HG02852 (cell line): Measurements from ENCODE around the gene MRFAP1.
A peak's percentile ranks its signal among the peaks of the same experiment; 100 is the strongest.
"Not testable (repeated sequence)": the region's sequence is repeated elsewhere in the genome, so short reads cannot be mapped to it uniquely, and the experiment has no call there.

Source experiments
- ATAC-seq: cut with Tn5 transposase; IDR thresholded peaks from one replicate; pipeline ENCODE4 v1.9.1; 2021; ENCODE audit warnings: mild to moderate bottlenecking, moderate library complexity; ENCODE audit not compliant: unreplicated experiment

Gene MRFAP1

DNA sequence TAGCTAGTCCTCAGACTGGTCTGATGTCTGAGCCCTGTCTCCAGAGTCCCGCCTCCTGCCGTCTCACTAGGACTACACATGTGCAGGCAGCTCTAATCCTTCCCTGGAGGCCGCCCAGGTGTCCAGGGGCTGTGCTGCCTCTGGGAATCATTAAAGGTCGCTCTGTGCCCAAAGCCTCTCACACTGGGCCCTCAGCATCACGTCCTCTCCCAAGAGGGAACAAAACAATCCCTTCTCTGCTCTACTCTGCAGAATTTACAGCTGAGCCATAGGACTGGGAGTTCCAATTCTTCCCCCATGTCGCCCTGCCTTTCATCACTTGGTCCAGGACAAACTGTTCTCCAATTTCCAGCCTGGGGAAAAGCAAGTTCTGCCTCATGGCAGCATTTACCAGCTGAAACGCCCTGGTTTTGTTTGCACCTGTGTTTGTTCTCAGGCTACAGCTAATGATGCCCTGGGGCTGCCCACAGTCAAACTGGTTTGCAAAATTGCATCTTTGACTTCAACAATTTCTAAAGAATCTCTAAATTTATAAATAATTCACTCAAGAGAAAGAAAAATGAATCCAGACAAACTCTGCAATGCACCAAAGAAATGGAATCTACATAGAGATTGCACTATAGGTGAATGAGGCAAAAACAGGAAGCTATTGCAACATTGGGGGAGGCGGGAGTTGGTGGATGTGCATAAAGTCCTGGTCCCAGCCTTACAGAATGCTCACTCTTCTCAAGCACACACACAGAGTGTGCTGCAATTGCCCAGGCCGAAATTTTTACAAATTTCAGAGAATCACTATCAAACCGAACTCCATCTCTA, 7.2 kb upstream of the MRFAP1 start:
- no peak for ATAC-seq

DNA sequence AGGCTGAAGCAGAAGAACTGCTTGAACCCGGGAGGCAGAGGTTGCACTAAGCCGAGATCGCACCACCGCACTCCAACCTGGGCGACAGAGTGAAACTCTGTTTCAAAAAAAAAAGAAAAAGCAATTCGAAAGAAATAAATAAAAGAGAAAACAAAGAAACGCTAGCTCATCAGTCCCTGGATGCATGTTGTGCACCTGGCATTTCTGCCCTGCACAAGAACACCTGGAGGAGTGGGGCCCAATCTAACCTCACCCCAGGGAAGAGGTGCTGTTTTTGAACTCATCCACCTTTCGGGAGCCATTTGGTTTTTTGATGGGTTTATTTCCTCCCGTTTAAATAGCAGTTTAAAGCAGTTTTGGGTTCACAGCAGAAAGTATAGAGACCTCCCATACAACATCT, 5.7 kb upstream of the MRFAP1 start:
- no peak for ATAC-seq

DNA sequence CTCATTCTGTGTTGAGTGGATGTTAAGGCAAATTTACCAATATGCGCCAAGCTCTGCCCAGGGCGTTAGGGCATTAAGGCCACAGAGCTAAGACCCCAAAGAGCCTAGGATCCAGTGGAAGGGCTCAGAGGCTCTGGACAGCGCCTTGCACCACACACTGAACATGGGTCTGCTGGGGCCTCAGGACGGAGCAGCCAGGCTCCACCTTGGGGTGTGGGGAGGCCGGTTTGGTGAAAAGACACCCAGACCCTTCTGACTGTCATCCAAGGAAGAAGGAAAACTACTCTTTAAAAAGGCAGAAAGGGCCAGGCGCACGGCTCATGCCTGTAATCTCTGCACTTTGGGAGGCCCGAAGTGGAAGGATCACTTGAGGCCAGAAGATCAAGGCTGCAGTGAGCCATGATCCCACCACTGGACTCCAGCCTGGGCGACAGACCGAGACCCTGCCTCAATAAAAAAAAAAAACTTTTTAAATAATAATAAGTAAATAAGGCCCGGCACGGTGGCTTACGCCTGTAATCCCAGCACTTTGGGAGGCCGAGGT, 1.3 kb upstream of the MRFAP1 start:
- no peak for ATAC-seq

DNA sequence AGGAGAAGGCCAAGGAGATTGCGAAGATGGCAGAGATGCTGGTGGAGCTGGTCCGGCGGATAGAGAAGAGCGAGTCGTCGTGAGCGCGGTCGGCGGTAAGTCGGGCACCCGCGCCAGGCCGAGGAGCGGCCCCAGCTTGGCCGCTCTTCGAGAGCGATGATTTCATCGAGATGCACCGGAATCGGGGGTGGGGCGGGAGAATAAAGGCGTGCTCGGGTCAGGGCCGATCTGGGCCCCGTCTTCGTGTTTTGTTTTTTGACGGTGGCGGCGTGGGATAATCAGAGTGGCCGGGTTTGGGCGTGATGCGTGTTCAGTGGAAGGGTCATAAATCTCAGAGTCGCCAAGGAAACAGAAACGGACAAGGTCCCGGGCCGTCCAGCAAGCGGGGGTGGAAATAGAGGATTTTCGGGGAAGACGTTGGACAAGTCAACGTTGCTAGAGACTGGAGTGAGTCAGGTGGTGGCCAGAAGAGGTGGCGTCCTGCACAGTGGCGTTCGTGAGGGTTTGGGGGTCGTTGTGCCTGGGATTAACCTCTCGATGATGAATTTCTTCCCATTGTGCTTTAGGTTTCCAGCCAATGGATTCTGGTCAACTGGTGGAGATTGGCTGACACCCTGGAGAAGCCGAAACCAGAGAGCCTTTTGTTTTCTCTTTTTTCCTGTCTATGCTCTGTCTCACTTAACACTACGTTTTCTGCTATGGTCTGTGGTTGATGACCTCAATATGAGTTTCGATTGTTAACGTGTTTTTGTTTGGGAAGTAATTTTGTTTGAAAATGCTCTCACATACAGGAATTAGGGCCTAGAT, 882 bp downstream of the MRFAP1 start:
- peak; percentile 20 for ATAC-seq

DNA sequence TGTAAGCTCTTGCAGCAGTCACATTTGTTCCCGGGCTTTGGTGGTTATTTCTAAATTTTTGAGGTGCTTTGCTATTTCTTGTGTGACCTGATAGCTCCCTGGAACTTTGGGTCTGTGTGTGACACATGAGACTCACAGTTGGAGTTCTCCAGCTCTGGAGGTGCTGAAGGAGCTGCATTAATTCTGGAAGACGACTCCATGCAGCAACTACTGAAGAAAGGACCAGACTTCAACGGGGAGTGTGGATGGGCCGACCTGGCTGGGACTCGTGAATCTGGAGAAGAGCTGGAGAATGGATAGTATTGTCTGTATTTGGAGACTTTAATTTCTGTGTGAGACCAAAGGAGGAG, 1.5 kb downstream of the MRFAP1 start:
- ATAC-seq = no peak

DNA sequence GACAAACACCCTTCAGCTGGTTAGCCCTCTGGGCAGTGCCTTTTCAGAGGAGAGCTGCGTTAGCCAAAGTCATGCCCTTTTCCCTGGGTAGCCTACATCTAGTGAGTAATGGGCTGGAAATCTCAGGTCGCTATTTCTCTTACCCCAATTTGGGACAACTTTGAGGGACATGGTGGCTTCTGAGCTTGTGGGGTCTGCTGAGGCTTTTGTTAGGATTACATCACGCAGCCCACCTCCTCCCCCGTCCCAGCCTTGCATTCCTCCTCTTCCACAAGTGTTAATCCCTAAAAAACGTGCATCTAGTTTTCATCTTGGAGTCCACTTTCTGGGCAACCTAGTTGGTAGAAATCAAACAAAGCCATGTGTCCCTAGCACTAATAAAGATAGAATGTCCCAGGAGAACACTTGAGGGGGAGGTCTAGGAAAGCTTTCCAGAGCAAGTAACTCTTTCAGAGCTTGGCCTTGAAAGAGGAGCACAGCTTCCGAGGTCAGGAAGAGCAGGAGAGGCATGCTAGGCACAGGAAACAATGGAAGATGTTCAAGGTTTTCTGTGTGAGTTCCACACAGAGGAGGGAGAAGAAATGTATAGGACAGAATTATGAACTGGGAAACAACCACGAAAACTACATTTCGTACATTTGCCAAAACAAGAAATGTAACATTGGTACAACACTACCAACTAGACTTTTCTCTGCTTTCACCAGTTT, 2.8 kb downstream of the MRFAP1 start:
- ATAC-seq = no peak

DNA sequence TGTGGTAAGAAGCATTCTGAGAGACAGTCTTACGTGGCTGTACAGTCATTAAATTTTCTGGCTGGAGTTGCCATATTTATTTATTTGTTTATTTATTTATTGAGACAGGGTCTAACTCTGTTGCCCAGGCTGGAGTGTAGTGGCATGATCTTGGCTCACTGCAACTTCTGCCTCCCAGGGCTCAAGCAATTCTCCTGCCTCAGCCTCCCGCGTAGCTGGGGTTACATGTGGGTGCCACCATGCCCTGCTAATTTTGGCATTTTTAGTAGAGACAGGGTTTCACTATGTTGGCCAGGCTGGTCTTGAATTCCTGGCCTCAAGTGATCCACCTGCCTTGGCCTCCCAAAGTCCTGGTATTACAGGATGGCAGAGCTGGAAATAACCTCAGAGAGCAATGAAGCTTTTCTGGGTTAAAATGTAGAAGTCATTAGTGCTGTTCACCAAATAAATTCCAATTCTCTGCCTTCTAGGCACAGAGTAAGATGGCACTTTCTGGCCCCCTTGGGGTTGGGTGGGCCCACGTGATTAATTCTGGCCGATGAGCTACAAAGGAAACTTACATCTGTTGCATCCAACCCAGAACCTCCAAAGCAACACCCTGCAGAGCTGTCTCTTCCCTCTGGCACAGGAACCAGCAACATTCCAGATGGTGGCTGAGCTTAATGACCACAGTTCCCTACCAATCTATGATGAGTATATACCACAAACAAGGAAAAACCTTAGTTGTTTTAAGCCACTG, 4.5 kb downstream of the MRFAP1 start:
- ATAC-seq = no peak

DNA sequence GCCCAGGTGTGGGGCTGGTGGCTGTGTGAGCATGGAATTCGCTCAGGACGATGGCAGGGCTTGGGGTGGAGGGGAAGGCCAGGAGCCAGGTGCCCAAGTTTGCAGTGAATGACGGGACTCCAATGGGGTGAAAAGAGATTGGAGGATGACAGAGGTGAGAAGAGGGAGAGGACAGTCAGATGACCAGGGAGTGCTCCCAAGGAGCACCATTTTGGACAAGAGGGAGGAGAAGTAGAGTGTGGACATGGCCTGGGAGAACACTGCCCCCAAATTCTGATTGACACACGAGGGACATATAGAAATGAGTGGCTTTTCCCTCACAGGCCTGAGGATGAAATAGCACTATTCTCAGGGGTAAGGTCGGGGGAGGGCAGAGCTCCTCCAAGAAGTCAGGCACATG, 6.7 kb downstream of the MRFAP1 start:
- ATAC-seq = no peak

DNA sequence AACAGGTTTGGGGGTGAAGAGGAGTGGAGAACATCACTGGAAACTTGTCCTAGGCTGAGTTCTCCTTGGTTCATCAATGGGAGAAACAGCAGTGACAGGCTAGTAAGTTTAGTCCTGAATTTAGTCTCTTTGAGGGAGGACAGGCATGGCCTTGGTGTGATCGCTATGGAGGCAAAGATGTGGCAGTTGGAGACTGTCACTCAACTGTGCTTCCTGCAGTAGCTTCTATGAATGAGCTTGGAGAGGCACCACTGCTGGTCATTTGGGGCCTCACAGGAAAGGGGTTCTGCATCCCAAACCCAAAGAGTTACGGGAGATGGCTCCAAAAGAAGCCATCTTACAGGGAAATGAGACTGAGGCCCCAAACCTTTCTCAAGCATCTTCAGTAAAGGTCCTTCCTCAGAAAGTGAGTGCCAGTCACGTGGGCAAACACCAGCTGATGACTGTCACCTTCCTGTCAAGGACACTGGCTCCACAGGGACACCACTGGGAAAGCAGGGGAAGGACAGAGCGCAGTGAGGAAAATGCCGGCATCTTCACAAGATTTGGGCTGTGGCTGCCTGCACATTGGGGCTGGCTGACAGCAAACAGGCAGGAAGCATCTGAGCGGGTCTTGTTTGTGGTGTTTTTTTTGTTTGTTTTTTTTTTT, 7.2 kb downstream of the MRFAP1 start:
- ATAC-seq = no peak

DNA sequence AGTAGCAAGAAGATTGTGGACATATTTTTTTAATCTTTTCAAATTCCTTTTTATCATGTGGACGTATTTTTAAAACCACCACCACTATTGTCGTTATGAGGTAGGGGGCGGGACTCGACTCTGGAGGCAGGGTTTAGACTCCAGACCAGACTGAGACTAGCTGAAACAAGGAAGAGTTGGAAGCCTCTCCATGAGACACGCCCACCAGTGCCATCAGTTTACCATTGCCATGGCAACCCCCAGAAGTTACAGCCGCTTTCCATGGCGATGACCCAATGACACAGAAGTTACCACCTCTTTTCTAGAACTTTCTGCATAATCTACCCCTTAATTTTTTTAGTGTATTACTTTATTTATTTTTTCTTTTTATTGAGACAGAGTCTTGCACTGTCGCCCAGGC, 8.7 kb downstream of the MRFAP1 start:
- ATAC-seq = no peak

DNA sequence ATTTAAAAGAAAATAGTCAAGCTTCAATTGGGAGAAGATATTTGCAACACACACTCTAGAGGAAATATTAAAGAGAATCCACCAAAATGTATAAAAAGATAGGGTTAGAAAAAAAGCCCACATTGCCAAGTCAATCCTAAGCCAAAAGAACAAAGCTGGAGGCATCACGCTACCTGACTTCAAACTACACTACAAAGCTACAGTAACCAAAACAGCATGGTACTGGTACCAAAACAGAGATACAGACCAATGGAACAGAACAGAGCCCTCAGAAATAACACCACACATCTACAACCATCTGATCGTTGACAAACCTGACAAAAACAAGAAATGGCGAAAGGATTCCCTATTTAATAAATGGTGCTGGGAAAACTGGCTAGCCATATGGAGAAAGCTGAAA, 13.7 kb downstream of the MRFAP1 start:
- not testable (repeated sequence) for ATAC-seq

DNA sequence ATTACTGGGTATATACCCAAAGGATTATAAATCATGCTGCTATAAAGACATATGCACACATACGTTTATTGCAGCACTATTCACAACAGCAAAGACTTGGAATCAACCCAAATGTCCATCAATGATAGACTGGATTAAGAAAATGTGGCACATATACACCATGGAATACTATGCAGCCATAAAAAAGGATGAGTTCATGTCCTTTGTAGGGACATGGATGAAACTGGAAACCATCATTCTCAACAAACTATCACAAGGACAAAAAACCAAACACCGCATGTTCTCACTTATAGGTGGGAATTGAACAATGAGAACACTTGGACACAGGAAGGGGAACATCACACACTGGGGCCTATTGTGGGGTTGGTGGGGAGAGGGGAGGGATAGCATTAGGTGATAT, 14.8 kb downstream of the MRFAP1 start:
- not testable (repeated sequence) for ATAC-seq

DNA sequence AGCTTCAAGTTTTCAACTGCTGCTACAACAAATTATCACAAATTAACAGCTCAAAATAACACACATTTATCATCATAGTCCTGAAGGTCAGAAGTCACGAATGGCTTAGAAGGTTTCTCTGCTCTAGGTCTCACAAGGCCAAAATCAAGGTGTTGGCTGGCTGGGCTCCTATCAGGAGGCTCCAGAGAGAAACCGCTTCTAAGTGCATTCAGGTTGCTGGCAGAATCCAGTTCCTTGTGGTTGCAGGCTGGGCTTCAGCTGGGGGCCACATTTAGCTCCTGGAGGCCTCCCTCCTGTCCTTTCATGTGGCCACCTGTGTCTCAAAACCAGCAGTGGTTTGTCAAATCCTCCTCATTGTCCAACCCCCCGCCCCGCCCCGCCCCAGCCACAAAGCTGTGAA, 15.4 kb downstream of the MRFAP1 start:
- no peak for ATAC-seq

DNA sequence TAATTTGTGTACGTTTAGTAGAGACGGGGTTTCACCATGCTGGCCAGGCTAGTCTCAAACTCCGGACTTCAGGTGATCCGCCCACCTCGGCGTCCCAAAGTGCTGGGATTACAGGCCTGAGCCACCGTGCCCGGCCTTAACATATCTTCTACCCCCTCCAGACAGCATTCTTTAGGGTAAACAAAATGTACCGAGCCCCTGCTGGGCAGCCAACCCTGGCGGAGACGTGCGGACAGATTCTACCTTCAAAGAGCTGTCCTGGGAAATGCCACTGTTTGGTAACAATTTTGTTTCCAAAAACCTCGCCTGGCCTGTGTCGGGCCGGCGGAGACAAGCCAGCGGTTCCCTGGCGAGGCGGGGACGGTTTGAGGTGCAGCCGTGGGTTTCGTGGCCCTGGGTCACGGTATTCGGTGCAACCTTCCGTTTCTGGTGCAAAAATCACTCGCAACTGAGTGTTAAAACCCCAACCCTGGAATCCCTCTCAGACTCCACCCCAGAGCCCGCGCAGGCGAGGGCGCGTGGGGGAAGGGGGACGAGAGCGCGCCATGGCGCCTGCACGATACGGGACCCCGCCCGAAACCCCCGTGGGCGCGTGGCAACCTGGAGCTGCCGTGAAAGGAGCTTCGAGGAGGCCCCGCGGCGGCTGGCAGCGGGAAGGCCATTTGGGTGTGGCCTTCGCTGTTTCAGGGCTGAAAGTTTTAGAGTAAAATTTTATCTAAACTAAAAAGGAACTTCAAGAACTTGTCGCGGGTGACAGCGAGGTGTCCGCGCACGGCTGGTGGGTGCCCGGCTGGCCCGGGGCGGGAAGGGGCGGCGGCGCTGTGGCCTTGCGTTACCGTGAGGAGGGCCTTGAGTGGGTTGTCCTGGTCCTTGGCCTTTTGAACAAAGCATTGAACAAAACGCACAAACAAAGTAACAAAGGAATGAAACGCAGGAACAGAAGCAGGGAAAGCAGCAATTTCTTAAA, 17.0 kb downstream of the MRFAP1 start:
- ATAC-seq = no peak

DNA sequence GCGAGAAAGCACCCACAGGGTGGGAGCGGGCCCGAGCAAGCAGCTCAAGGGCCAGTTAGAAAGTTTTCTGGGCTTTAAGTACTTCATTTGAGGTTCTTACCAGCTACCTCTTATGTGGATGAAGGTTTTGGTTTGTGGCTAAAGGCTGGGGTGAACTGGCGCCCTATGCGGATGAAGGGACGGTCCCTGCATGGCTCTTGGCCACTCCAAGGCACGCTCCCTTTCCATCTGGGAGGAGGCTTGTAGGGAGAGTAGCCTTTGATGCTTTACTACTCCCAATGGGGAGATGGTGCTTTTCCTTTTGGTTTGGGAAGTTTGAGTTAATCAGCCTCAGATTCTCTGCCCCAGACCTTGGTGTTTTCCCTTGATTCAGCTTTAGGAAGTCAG, 17.7 kb downstream of the MRFAP1 start:
- no peak for ATAC-seq

DNA sequence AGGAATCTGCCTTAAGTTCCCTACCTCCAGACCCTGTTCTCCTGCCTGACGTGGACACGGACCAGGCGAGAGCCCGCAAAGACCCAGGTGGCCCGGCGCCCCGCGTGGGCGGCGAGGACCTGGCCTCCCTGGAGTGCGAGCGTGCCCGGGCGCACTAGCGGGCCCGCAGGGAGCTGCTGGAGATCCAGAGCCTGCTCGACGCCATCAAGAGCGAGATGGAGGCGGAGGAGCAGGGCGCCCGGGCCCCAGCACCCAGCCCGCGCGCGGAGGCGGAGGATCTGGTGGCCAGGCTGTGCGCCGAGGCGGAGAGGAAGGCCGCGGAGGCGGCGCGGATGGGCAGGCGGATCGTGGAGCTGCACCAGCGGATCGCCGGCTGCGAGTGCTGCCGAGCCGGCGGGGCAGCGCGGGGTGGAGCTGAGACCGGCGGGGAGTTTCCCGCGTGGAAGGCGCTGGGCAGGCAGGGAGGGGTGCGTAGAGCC, 18.2 kb downstream of the MRFAP1 start:
- ATAC-seq = no peak

DNA sequence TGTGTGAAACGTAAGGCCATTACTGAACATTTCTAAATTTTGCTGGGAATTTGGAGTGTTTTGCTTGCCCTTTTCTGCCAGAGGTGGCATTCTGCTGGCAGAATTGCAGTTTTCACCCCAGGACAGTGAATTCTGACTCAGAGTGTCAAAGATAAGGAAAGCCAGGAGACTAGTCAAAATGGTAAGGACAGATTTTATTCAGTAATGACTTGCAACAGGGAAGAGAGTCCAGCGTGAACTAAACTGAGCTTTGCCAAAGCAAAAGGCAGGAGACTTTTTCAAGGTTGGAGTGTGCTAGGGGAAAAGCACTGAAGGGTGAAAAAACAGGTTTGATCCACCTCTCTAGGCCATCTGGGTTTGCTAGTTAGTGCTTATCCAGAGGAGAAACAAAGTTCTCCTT, 19.4 kb downstream of the MRFAP1 start:
- no peak for ATAC-seq

DNA sequence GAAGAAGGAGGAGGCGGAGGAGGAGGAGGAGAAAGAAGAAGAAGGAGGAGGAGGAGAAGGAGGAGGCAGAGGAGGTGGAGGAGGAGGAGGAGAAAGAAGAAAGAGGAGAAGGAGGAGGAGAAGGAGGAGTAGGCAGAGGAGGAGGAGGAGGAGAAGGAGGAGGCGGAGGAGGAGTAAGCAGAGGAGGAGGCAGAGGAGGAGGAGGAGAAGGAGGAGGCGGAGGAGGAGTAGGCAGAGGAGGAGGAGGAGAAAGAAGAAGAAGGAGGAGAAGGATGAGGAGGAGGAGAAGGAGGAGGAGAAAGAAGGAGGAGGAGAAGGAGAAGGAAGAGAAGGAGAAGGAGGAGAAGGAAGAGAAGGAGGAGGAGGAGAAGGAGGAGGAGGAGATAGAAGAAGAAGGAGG, 19.9 kb downstream of the MRFAP1 start:
- ATAC-seq = no peak

DNA sequence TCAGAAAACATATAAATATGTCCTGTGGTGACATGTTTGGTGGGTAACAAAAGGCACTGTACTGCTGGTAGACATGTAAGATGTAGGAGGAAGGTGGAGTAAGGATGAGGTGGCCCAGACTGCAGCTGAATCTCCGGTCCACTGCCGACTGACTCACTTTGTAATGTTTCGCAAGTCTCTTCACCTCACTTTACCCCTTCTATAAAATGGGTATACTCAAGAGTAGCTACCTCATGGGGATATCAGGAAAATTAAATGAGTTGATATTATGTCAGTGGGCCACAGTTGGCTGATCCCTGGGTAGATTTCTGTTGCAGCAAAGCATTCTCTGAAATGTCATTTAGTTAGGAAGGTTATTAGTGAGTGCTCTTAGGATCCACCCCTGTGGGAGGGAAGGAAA, 22.1 kb downstream of the MRFAP1 start:
- ATAC-seq = no peak
